ENCODE results near the gene KCNJ8.

- TF ChIP-seq EZH2 (IDR thresholded peaks at IDR 0.05; ENCODE audit: insufficient read depth, poor library complexity, severe bottlenecking) (no peak), EZH2phosphoT487 (IDR thresholded peaks at IDR 0.05; ENCODE audit: insufficient read depth, low read depth) (no peak)
These were observed 17.8 kb downstream of the KCNJ8 start for GRCh38 chr12:21756699-21757098.
